ENCODE data around the gene PPP1R3E. TPM values are rescaled to one million over a fixed set of nuclear protein-coding genes. Genes with fewer than 3 reads are reported as not detected.

Gene PPP1R3E
- total and polyA plus RNA-seq, 2 of the 13 experiments (the other 11 are each of a cell fraction or from before 2014, with no cell fraction given): 16.5 to 26.5 TPM

DNA sequence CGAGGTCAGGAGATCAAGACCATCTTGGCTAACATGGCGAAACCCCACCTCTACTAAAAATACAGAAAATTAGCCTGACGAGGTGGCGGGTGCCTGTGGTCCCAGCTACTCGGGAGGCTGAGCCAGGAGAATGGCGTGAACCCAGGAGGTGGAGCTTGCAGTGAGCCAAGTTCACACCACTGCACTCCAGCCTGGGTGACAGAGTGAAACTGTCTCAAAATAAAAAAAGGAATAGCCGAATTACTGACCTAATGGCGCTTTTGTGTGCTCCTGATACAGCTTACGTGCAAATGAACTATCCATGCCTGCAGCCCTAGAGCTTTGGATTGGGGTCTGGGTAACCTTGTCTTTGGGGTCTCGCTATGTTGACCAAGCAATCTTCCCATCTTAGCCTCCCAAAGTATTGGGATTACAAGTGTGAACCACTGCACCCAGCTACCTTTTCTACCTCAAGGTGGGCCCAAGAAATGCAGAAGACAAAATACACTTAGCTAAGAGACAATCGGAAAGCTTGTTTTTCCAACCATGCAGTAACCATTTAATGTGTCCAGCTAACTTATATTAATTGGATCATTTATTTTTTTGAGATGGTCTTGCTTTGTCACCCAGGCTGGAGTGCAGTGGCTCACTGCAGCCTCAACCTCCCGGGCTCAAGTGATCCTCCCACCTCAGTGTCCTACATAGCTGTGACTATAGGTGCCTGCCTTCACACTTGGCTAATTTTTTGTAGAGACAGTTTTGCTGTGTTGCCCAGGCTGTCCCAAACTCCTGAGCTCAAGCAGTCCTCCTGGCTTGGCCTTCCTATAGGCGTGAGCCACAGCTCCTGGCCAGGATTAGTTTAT lies 24.1 kb upstream of the PPP1R3E start (continued):
- TF ChIP-seq ZNF629 (CRISPR knock-in tag; conservative IDR thresholded peaks at IDR 0.05) (no peak), ZNF543 (CRISPR knock-in tag; IDR thresholded peaks at IDR 0.05) (peak; percentile 43; the same call in 1 of the 2 replicates), HNRNPL (IDR thresholded peaks at IDR 0.05; ENCODE audit: low read depth, low read length) (no peak), SATB2 (CRISPR knock-in tag; IDR thresholded peaks at IDR 0.05) (no peak), MEF2D (CRISPR knock-in tag; IDR thresholded peaks at IDR 0.05) (0 out of 2 replicates have a peak, but pooled peaks have one; percentile 29), SMC3 (IDR thresholded peaks at IDR 0.05; ENCODE audit: low read length) (no peak), HDAC6 (IDR thresholded peaks at IDR 0.05; ENCODE audit: low read depth, low read length) (no peak), ZNF230 (CRISPR knock-in tag; IDR thresholded peaks at IDR 0.05) (no peak; the same call in 1 of the 2 replicates), NFYB (CRISPR knock-in tag; IDR thresholded peaks at IDR 0.05) (no peak), POGZ (CRISPR knock-in tag; IDR thresholded peaks at IDR 0.05) (no peak), MIER2 (CRISPR knock-in tag; IDR thresholded peaks at IDR 0.05) (no peak), ELF4 (CRISPR knock-in tag; IDR thresholded peaks at IDR 0.05; ENCODE audit: borderline replicate concordance) (no peak), BATF2 (CRISPR knock-in tag; IDR thresholded peaks at IDR 0.05) (no peak), ZNF776 (CRISPR knock-in tag; IDR thresholded peaks at IDR 0.05) (no peak), ZXDC (CRISPR knock-in tag; IDR thresholded peaks at IDR 0.05) (no peak), PCBP2 (optimal IDR thresholded peaks at IDR 0.05; ENCODE audit: low read depth, low read length, poor library complexity, severe bottlenecking) (no peak), HOXA7 (CRISPR knock-in tag; IDR thresholded peaks at IDR 0.05) (no peak)
- TF ChIP-seq, protein P1, sequence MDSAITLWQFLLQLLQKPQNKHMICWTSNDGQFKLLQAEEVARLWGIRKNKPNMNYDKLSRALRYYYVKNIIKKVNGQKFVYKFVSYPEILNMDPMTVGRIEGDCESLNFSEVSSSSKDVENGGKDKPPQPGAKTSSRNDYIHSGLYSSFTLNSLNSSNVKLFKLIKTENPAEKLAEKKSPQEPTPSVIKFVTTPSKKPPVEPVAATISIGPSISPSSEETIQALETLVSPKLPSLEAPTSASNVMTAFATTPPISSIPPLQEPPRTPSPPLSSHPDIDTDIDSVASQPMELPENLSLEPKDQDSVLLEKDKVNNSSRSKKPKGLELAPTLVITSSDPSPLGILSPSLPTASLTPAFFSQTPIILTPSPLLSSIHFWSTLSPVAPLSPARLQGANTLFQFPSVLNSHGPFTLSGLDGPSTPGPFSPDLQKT (CRISPR knock-in tag; IDR thresholded peaks at IDR 0.05; ENCODE audit: borderline replicate concordance): no peak
- TF ChIP-seq, protein P2, sequence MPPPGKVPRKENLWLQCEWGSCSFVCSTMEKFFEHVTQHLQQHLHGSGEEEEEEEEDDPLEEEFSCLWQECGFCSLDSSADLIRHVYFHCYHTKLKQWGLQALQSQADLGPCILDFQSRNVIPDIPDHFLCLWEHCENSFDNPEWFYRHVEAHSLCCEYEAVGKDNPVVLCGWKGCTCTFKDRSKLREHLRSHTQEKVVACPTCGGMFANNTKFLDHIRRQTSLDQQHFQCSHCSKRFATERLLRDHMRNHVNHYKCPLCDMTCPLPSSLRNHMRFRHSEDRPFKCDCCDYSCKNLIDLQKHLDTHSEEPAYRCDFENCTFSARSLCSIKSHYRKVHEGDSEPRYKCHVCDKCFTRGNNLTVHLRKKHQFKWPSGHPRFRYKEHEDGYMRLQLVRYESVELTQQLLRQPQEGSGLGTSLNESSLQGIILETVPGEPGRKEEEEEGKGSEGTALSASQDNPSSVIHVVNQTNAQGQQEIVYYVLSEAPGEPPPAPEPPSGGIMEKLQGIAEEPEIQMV (CRISPR knock-in tag; IDR thresholded peaks at IDR 0.05; ENCODE audit: low read depth): 0 out of 2 replicates have a peak, but pooled peaks have one; percentile 22
